Activated gamma-delta T cell treated with anti-CD3 and anti-CD28 coated beads, Interleukin-2, amount 50 U/mL, for 16 hours (primary cell): ENCODE results near the gene C16orf87.
"Not testable (repeated sequence)": the region's sequence is repeated elsewhere in the genome, so short reads cannot be mapped to it uniquely, and the experiment has no call there.

Experiments used
- DNase-seq: peaks from one replicate; pipeline ENCODE4 v3.0.0-alpha.2; 2020; ENCODE audit warnings: low read depth

C16orf87 gene

GRCh38 chr16:46830902-46831647, at the start of gene C16orf87:
Gene C16orf87 (minus strand): TSS chr16:46831180. CDS start chr16:46831149, 31 bp downstream.
- DNase-seq: peak; percentile 83

- no peak for DNase-seq
These were observed 44.3 kb upstream of the C16orf87 start for GRCh38 chr16:46875243-46875642.

- no peak for DNase-seq
These were observed 42.2 kb upstream of the C16orf87 start for GRCh38 chr16:46873201-46873600.

- no peak for DNase-seq
These were observed 40.6 kb upstream of the C16orf87 start for GRCh38 chr16:46871597-46871996.

GRCh38 chr16:46868891-46869290, 37.9 kb upstream of the C16orf87 start:
- not testable (repeated sequence) for DNase-seq

GRCh38 chr16:46867486-46867885, 36.5 kb upstream of the C16orf87 start:
- not testable (repeated sequence) for DNase-seq

- DNase-seq: no peak
These were observed 35.3 kb upstream of the C16orf87 start for GRCh38 chr16:46866286-46866685.

- no peak for DNase-seq
These were observed 31.8 kb upstream of the C16orf87 start for GRCh38 chr16:46862555-46863447.

GRCh38 chr16:46859719-46860152, 28.8 kb upstream of the C16orf87 start:
- DNase-seq: no peak

- no peak for DNase-seq
These were observed 27.2 kb upstream of the C16orf87 start for GRCh38 chr16:46858151-46858550.

GRCh38 chr16:46857368-46857945, 26.5 kb upstream of the C16orf87 start:
- DNase-seq: no peak

GRCh38 chr16:46855389-46855788, 24.4 kb upstream of the C16orf87 start:
- DNase-seq: no peak

- no peak for DNase-seq
These were observed 23.9 kb upstream of the C16orf87 start for GRCh38 chr16:46854846-46855245.

- peak; percentile 19 for DNase-seq
These were observed 22.9 kb upstream of the C16orf87 start for GRCh38 chr16:46853713-46854443.

GRCh38 chr16:46852130-46852529, 21.1 kb upstream of the C16orf87 start:
- DNase-seq: no peak

GRCh38 chr16:46850619-46851555, 19.9 kb upstream of the C16orf87 start:
- DNase-seq: no peak

- no peak for DNase-seq
These were observed 18.1 kb upstream of the C16orf87 start for GRCh38 chr16:46848768-46849764.

GRCh38 chr16:46845952-46846351, 15.0 kb upstream of the C16orf87 start:
- DNase-seq: no peak

GRCh38 chr16:46844771-46845170, 13.8 kb upstream of the C16orf87 start:
- no peak for DNase-seq
